Femur (tissue), 1 donor: ENCODE measurements around the gene GREB1L.
"Not testable (repeated sequence)": the region's sequence is repeated elsewhere in the genome, so short reads cannot be mapped to it uniquely, and the experiment has no call there.

Source experiments
- DNase-seq: peaks from one replicate; pipeline ENCODE4 v3.0.0-alpha.2; 2017

The GREB1L gene

GRCh38 chr18:21242141-21242779 lies at the start of gene GREB1L:
Gene GREB1L (plus strand): TSS chr18:21242232. CDS start chr18:21383519, 141,287 bp downstream.
- peak; percentile 49 for DNase-seq

GRCh38 chr18:21192308-21192624 lies 49.8 kb upstream of the GREB1L start:
- no peak for DNase-seq

- no peak for DNase-seq
These were observed 46.9 kb upstream of the GREB1L start for GRCh38 chr18:21194871-21195771.

- DNase-seq: no peak
These were observed 45.6 kb upstream of the GREB1L start for GRCh38 chr18:21196426-21196825.

- DNase-seq: no peak
These were observed 38.9 kb upstream of the GREB1L start for GRCh38 chr18:21203126-21203525.

GRCh38 chr18:21203542-21204241 lies 38.3 kb upstream of the GREB1L start:
- no peak for DNase-seq

- DNase-seq: no peak
These were observed 36.3 kb upstream of the GREB1L start for GRCh38 chr18:21205695-21206094.

- DNase-seq: no peak
These were observed 31.8 kb upstream of the GREB1L start for GRCh38 chr18:21210278-21210677.

GRCh38 chr18:21210784-21211183 lies 31.2 kb upstream of the GREB1L start:
- no peak for DNase-seq

GRCh38 chr18:21214409-21214808 lies 27.6 kb upstream of the GREB1L start:
- not testable (repeated sequence) for DNase-seq

GRCh38 chr18:21215490-21215889 lies 26.5 kb upstream of the GREB1L start:
- DNase-seq: no peak

GRCh38 chr18:21218862-21219261 lies 23.2 kb upstream of the GREB1L start:
- no peak for DNase-seq

GRCh38 chr18:21230436-21230835 lies 11.6 kb upstream of the GREB1L start:
- no peak for DNase-seq

GRCh38 chr18:21241301-21242048 lies 557 bp upstream of the GREB1L start:
- no peak for DNase-seq

GRCh38 chr18:21242780-21243401 lies 859 bp downstream of the GREB1L start:
- DNase-seq: peak; percentile 18

- no peak for DNase-seq
These were observed 12.5 kb downstream of the GREB1L start for GRCh38 chr18:21254576-21254975.

GRCh38 chr18:21255211-21255610 lies 13.2 kb downstream of the GREB1L start:
- DNase-seq: no peak

GRCh38 chr18:21257386-21257785 lies 15.4 kb downstream of the GREB1L start:
- DNase-seq: no peak

GRCh38 chr18:21260621-21261020 lies 18.6 kb downstream of the GREB1L start:
- DNase-seq: no peak

- DNase-seq: no peak
These were observed 19.3 kb downstream of the GREB1L start for GRCh38 chr18:21261352-21261751.

- DNase-seq: no peak
These were observed 20.2 kb downstream of the GREB1L start for GRCh38 chr18:21262244-21262643.

GRCh38 chr18:21262979-21263378 lies 20.9 kb downstream of the GREB1L start:
- no peak for DNase-seq

- no peak for DNase-seq
These were observed 22.6 kb downstream of the GREB1L start for GRCh38 chr18:21264651-21265050.
